Measurements from ENCODE around the gene TUBB4B. TPM values are rescaled to one million over a fixed set of nuclear protein-coding genes. Genes with fewer than 3 reads are reported as not detected.
"Not testable (repeated sequence)": the region's sequence is repeated elsewhere in the genome, so short reads cannot be mapped to it uniquely, and the experiment has no call there.

Gene TUBB4B
- total and polyA plus RNA-seq, 3 donors from 2014 or later, result 856 to 1,777 (median 940) TPM

DNA sequence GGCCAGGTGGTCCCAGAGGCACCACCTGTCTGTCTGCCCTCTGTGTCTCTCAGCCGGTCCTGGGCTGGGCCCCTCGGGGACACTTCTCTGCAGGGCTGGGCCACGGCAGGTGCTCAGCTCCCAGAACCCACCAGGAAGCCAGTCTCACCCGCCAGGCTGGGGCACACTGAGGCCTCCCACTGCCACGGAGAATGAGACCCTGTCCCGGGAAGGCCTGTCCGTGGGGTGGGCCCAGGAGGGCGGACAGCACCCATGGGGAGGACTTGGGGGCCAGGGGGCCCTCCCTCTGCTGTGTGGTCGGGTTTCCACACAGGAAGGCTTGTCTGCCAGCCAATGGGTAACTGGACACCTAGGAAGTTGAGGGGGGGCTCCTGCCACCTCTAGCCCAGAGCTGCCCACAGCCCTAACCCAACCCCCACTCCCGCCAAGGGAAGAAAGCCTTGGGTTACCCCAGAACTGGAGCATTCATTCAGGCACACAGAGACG, 4.1 kb upstream of the TUBB4B start:
- no peak overlapping the region for H3K27ac ChIP-seq
- H3K9me3 ChIP-seq, result no peaks in the 10 kb centered on the region
- no peak overlapping the region for H3K4me3 ChIP-seq
- no peaks in the 10 kb centered on the region for H3K27me3 ChIP-seq
- H3K4me1 ChIP-seq, result peaks cover 36% of the 10 kb centered on the region
- no peaks in the 10 kb centered on the region for H3K36me3 ChIP-seq (ENCODE audit: low read depth, missing control alignments)
- TF ChIP-seq CTCF (IDR thresholded peaks at IDR 0.05) (no peak), POLR2A (IDR thresholded peaks at IDR 0.05) (no peak)
- intact Hi-C loops (cut with DNase I; ENCODE audit: low total_unique reads), result no loop called here
- WGBS, 2 donors, result 67% methylated on average over 11 of the region's 11 CpGs; no CpG with 5 or more reads in 1 of the 2 donors
- DNase-seq, result no peak

DNA sequence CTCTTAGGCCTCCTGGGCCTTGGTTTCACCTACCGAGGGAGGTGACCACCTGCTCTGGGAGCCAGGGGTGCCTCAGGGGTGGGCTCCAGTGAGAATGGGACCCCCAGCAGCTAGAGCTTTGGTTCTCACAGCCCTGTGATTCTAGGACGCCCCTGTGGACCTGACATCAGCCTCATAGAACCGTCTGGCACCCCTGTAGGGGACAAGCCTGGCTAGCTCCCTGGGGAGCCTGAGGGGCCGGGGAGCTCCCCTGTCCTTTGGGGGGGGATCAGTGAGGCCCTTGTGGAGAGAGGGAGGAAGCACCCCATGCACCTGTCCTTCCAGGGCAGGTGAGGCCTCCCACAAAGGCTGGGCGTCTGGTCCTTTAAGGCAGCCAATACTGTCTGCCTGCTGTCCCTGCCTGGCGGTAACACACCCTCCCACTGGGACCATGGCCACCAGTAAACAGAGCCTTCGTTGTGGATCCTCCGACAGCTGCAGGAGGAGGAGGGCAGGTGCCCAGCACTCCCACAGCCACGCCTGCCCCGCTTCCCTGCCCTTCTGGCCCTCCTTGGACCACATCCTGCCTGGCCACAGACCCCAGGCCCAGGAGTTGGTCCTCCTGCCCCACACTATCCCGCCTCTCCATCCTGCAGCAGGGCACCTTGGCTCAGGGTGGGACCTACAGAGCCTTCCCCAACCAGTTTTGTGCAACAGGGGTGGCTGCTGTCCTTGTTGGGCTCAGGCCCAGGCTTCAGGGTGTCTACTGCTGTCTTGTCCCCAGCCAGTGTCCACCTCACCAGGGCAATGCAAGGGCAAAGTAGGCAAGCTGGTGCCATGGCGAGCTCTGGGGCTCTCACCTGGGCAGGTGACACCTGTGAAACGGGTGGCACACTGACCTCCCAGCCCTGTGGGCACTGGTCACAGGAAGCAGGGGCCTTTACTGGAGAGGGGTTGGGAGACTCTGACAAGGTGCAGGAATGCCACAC, 3.0 kb upstream of the TUBB4B start:
- H3K36me3 ChIP-seq (ENCODE audit: low read depth, missing control alignments), result no peaks in the 10 kb centered on the region
- intact Hi-C loops (cut with DNase I; ENCODE audit: low total_unique reads), result no loop called here
- no peak for TF ChIP-seq POLR2A (IDR thresholded peaks at IDR 0.05)
- no peak for TF ChIP-seq CTCF (IDR thresholded peaks at IDR 0.05)
- H3K9me3 ChIP-seq, result no peaks in the 10 kb centered on the region
- no peak overlapping the region for H3K4me3 ChIP-seq
- WGBS, 2 donors, result 59 to 62% methylated on average over 10 to 13 of the region's 13 CpGs
- peaks cover 45% of the 10 kb centered on the region for H3K4me1 ChIP-seq
- H3K27me3 ChIP-seq, result no peaks in the 10 kb centered on the region
- peak; percentile 82 for DNase-seq
- H3K27ac ChIP-seq, result no peak overlapping the region

- H3K27me3 ChIP-seq; intact Hi-C loops (cut with DNase I; ENCODE audit: low total_unique reads); H3K9me3 ChIP-seq; DNase-seq; H3K36me3 ChIP-seq (ENCODE audit: low read depth, missing control alignments): not testable (repeated sequence)
- Histone ChIP-seq H3K27ac (peak overlapping the region; percentile 80 to 93), H3K4me3 (peak overlapping the region; percentile 70 to 82), H3K4me1 (peaks cover 45% of the 10 kb centered on the region)
- 31 to 47% methylated on average over 26 to 27 of the region's 27 CpGs for WGBS, 2 donors
Observed at GRCh38 chr9:137239541-137240200, 1.4 kb upstream of the TUBB4B start.

- Histone ChIP-seq H3K27me3 (no peaks in the 10 kb centered on the region), H3K4me1 (peaks cover 45% of the 10 kb centered on the region), H3K4me3 (peak overlapping the region; percentile 70 to 82), H3K36me3 (ENCODE audit: low read depth, missing control alignments) (no peaks in the 10 kb centered on the region), H3K9me3 (no peaks in the 10 kb centered on the region), H3K27ac (peak overlapping the region; percentile 80 to 93)
- intact Hi-C loops (cut with DNase I; ENCODE audit: low total_unique reads), result no loop called here
- WGBS, 2 donors, result 0 to 1% methylated on average over 2 to 41 of the region's 58 CpGs
- TF ChIP-seq CTCF (IDR thresholded peaks at IDR 0.05) (no peak), POLR2A (IDR thresholded peaks at IDR 0.05) (no peak)
- DNase-seq, result peak; percentile 80
Observed at GRCh38 chr9:137240318-137240840, 708 bp upstream of the TUBB4B start.
